ENCODE measurements around the gene TMEM38A.
A peak's percentile ranks its signal among the peaks of the same experiment; 100 is the strongest.

The TMEM38A gene

GRCh38 chr19:16628183-16628983 lies 32.6 kb upstream of the TMEM38A start, which contains the start of gene MED26 (continued):
- TF ChIP-seq BCL11B (tag by site-specific recombination; IDR thresholded peaks at IDR 0.05; ENCODE audit: low read depth) = peak; percentile 89
- TF ChIP-seq ZNF133 (tag by site-specific recombination; IDR thresholded peaks at IDR 0.05) = no peak
- TF ChIP-seq ZNF146 (tag by site-specific recombination; IDR thresholded peaks at IDR 0.05) = peak; percentile 38; the same call in 1 of the 2 replicates
- TF ChIP-seq, protein P1, sequence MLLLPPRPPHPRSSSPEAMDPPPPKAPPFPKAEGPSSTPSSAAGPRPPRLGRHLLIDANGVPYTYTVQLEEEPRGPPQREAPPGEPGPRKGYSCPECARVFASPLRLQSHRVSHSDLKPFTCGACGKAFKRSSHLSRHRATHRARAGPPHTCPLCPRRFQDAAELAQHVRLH (tag by site-specific recombination; IDR thresholded peaks at IDR 0.05) = peak; percentile 74
- TF ChIP-seq ZNF623 (tag by site-specific recombination; IDR thresholded peaks at IDR 0.05) = peak; percentile 27; the same call in 1 of the 2 replicates
- TF ChIP-seq ZBTB11 (tag by site-specific recombination; conservative IDR thresholded peaks at IDR 0.05; ENCODE audit: low read depth) = peak; percentile 83
- peak; percentile 35 for TF ChIP-seq KLF10 (tag by site-specific recombination; IDR thresholded peaks at IDR 0.05)
- TF ChIP-seq ZNF394 (tag by site-specific recombination; IDR thresholded peaks at IDR 0.05; ENCODE audit: borderline replicate concordance) = peak; percentile 81; the same call in 1 of the 2 replicates
- peak; percentile 89 for TF ChIP-seq ZEB2 (tag by site-specific recombination; IDR thresholded peaks at IDR 0.05)
- 0 out of 2 replicates have a peak, but pooled peaks have one; percentile 7 for TF ChIP-seq ZSCAN18 (tag by site-specific recombination; IDR thresholded peaks at IDR 0.05)
- peak; percentile 89; the same call in 1 of the 2 replicates for TF ChIP-seq ZNF610 (tag by site-specific recombination; IDR thresholded peaks at IDR 0.05; ENCODE audit: borderline replicate concordance)
- TF ChIP-seq, protein P2, sequence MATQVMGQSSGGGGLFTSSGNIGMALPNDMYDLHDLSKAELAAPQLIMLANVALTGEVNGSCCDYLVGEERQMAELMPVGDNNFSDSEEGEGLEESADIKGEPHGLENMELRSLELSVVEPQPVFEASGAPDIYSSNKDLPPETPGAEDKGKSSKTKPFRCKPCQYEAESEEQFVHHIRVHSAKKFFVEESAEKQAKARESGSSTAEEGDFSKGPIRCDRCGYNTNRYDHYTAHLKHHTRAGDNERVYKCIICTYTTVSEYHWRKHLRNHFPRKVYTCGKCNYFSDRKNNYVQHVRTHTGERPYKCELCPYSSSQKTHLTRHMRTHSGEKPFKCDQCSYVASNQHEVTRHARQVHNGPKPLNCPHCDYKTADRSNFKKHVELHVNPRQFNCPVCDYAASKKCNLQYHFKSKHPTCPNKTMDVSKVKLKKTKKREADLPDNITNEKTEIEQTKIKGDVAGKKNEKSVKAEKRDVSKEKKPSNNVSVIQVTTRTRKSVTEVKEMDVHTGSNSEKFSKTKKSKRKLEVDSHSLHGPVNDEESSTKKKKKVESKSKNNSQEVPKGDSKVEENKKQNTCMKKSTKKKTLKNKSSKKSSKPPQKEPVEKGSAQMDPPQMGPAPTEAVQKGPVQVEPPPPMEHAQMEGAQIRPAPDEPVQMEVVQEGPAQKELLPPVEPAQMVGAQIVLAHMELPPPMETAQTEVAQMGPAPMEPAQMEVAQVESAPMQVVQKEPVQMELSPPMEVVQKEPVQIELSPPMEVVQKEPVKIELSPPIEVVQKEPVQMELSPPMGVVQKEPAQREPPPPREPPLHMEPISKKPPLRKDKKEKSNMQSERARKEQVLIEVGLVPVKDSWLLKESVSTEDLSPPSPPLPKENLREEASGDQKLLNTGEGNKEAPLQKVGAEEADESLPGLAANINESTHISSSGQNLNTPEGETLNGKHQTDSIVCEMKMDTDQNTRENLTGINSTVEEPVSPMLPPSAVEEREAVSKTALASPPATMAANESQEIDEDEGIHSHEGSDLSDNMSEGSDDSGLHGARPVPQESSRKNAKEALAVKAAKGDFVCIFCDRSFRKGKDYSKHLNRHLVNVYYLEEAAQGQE (tag by site-specific recombination; IDR thresholded peaks at IDR 0.05) = 0 out of 2 replicates have a peak, but pooled peaks have one; percentile 37
- TF ChIP-seq ZSCAN5A (tag by site-specific recombination; IDR thresholded peaks at IDR 0.05) = peak; percentile 86
- no peak for TF ChIP-seq MYNN (tag by site-specific recombination; IDR thresholded peaks at IDR 0.05; ENCODE audit: borderline replicate concordance)
- TF ChIP-seq, protein P3, sequence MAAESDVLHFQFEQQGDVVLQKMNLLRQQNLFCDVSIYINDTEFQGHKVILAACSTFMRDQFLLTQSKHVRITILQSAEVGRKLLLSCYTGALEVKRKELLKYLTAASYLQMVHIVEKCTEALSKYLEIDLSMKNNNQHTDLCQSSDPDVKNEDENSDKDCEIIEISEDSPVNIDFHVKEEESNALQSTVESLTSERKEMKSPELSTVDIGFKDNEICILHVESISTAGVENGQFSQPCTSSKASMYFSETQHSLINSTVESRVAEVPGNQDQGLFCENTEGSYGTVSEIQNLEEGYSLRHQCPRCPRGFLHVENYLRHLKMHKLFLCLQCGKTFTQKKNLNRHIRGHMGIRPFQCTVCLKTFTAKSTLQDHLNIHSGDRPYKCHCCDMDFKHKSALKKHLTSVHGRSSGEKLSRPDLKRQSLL (tag by site-specific recombination; IDR thresholded peaks at IDR 0.05) = peak; percentile 15; the same call in 1 of the 2 replicates
- TF ChIP-seq ZBTB7A (tag by site-specific recombination; IDR thresholded peaks at IDR 0.05; ENCODE audit: low read depth) = peak; percentile 96
- peak; percentile 33; the same call in 1 of the 2 replicates for TF ChIP-seq ZNF18 (tag by site-specific recombination; IDR thresholded peaks at IDR 0.05)
- TF ChIP-seq ZNF280D (tag by site-specific recombination; IDR thresholded peaks at IDR 0.05) = peak; percentile 30; the same call in 1 of the 2 replicates
- TF ChIP-seq GLIS1 (tag by site-specific recombination; IDR thresholded peaks at IDR 0.05) = peak; percentile 47; the same call in 1 of the 2 replicates
- peak; percentile 73; the same call in 1 of the 2 replicates for TF ChIP-seq GLIS2 (tag by site-specific recombination; IDR thresholded peaks at IDR 0.05)

All from HEK293 (cell line).